Measurements from ENCODE around the gene UTS2B. TPM values are rescaled to one million over a fixed set of nuclear protein-coding genes. Genes with fewer than 3 reads are reported as not detected.

UTS2B gene
- total RNA-seq, 1 donor from 2014 or later, result 16.8 TPM

- Histone ChIP-seq H3K27ac (no peak overlapping the region), H3K4me1 (no peaks in the 10 kb centered on the region), H3K4me3 (no peak overlapping the region), H3K36me3 (no peaks in the 10 kb centered on the region), H3K27me3 (no peaks in the 10 kb centered on the region), H3K9me3 (no peaks in the 10 kb centered on the region)
- intact Hi-C loops (cut with DNase I), result loop anchor here (10.0 kb wide), 1 partner anchor 138 kb away; no protein-coding TSS in a partner anchor
- DNase-seq (ENCODE audit: low spot score in 2 of 2), result no peak
- TF ChIP-seq CTCF (IDR thresholded peaks at IDR 0.05), result no peak
These were observed 73.0 kb downstream of the UTS2B start for GRCh38 chr3:191257286-191257685.

DNA sequence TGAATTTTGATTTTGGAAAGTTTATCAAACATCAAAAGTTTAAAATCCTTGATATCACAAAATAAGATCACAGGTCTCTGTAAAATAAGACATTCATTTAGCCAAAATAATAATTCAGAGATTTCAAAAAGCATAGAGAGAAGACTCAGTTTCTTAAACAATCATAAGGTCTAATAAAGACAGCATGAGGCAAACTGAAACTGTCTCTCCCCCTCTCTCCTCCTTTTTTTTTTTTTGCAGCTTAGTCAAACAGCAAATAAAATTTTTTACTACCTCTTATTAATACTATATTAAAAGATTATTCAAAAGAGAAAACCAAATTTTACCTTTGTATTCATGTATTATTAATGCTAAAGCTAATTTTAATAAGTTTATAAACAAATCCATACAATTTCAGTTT lies 73.9 kb downstream of the UTS2B start:
- no peak overlapping the region for H3K4me3 ChIP-seq
- H3K27ac ChIP-seq, result no peak overlapping the region
- H3K27me3 ChIP-seq, result no peaks in the 10 kb centered on the region
- no peak for TF ChIP-seq CTCF (IDR thresholded peaks at IDR 0.05)
- DNase-seq (ENCODE audit: low spot score in 2 of 2), result no peak
- intact Hi-C loops (cut with DNase I), result loop anchor here (10.0 kb wide), 1 partner anchor 138 kb away; no protein-coding TSS in a partner anchor
- no peaks in the 10 kb centered on the region for H3K4me1 ChIP-seq
- no peaks in the 10 kb centered on the region for H3K36me3 ChIP-seq
- no peaks in the 10 kb centered on the region for H3K9me3 ChIP-seq

DNA sequence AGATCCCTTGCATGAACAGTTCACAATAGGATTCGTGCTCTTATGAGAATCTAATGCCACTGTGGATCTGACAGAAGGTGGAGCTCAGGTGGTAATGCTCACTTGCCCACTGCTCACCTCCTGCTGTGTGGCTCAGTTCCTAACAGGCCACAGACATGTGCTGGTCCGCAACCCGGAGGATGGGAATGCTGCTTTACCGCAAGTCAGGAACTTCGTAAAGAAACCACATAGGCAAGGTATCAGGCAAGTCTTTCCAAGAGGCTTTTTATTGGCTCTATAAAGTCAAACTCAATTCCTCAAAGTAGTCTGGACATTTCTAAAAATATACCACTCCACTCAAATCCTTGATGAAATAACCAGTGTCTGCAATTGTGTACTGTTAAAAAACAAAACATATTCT lies 75.2 kb downstream of the UTS2B start:
- DNase-seq (ENCODE audit: low spot score in 2 of 2), result no peak
- Histone ChIP-seq H3K27me3 (no peaks in the 10 kb centered on the region), H3K4me1 (no peaks in the 10 kb centered on the region), H3K36me3 (no peaks in the 10 kb centered on the region), H3K4me3 (no peak overlapping the region), H3K9me3 (no peaks in the 10 kb centered on the region), H3K27ac (no peak overlapping the region)
- intact Hi-C loops (cut with DNase I), result loop anchor here (10.0 kb wide), 1 partner anchor 140 kb away; no protein-coding TSS in a partner anchor
- no peak for TF ChIP-seq CTCF (IDR thresholded peaks at IDR 0.05)

DNA sequence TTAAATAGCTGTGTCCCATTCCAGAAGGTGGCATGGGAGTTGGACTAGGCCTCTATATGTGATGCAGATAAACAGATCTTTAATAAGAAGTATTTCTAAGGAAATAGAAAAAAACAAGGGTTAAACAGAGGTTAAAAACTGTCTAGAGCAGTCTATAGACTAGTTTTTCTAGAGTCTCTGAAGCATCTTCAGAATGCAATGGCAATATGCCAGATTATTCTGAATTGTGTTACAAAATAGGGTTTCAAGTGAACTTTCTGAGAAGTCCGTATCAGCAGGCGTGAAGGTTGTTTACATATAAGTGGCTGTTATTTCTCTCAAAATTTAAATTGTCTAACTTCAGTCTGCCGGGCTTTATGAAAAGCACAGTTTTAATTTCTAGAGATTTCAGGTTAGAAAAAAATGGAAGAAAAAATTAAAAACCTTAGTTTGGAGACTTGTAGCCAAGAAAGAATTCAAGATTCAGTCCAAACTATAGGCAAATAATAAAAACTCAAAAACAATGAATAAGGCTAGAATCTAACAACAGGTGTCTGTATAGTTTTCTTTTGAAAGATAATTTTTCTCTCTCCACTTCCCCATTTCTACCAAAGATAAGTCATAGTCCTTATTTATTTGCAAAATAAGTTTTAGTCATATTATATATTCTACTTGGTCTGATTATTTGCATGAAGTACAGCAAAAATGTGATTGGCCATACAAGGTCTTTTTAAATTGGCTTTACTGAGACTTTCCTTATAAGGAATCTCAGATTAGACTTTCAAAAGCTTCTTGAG lies 76.0 kb downstream of the UTS2B start:
- intact Hi-C loops (cut with DNase I), result loop anchor here (10.0 kb wide), 1 partner anchor 141 kb away; no protein-coding TSS in a partner anchor
- Histone ChIP-seq H3K4me1 (no peaks in the 10 kb centered on the region), H3K36me3 (no peaks in the 10 kb centered on the region), H3K4me3 (no peak overlapping the region), H3K27me3 (no peaks in the 10 kb centered on the region), H3K9me3 (no peaks in the 10 kb centered on the region), H3K27ac (no peak overlapping the region)
- TF ChIP-seq CTCF (IDR thresholded peaks at IDR 0.05), result no peak
- DNase-seq (ENCODE audit: low spot score in 2 of 2), result no peak

DNA sequence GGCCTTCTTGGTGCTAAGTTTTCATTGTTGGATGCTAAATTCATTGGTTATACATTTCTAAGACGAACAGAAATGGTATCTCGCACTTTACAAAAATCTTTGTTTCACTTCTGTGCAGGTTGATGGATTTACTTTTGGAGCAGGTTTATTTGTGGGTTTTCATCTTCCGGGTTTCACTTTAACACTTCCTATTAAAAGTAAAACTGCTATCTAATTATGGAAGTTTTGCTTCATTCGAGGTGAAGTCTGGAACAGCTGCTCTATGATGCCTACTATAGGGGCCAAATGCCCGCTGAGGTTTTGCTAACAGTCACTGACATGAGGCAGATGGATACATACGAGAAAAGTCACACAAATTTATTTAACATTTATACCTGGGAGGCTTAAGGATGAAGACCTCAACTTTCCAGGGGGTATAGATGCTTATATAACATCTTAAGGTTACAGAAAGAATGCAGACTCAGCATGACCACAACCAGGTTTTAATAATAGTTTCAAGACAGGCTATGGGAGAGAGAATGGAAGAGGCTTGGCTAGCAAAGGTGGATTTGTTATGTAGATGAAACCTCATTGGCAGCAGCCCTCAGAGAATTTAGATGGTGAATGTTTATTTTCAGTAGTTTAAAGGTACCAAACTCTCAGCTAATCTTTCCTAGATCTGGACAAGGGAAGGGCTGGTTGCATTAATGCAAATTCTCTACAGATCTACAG lies 77.1 kb downstream of the UTS2B start:
- no peaks in the 10 kb centered on the region for H3K27me3 ChIP-seq
- H3K9me3 ChIP-seq, result no peaks in the 10 kb centered on the region
- H3K4me1 ChIP-seq, result no peaks in the 10 kb centered on the region
- no peak for TF ChIP-seq CTCF (IDR thresholded peaks at IDR 0.05)
- no peak overlapping the region for H3K27ac ChIP-seq
- no peaks in the 10 kb centered on the region for H3K36me3 ChIP-seq
- H3K4me3 ChIP-seq, result no peak overlapping the region
- no peak for DNase-seq (ENCODE audit: low spot score in 2 of 2)
- intact Hi-C loops (cut with DNase I), result loop anchor here (10.0 kb wide), 1 partner anchor 142 kb away; no protein-coding TSS in a partner anchor

Data from ascending aorta (tissue), 2 donors.